ENCODE measurements around the gene FIBP.

GRCh38 chr11:65859812-65860277, 28.4 kb downstream of the FIBP start:
- TF ChIP-seq CTCF (IDR thresholded peaks at IDR 0.05), result no peak
- TF ChIP-seq POLR2A (IDR thresholded peaks at IDR 0.05), result no peak
